GM23338 (cell line): ENCODE data around the gene SDHD. TPM values are rescaled to one million over a fixed set of nuclear protein-coding genes. Genes with fewer than 3 reads are reported as not detected.

Experiments used
- ATAC-seq: fragments of 200-7000 bp; cut with Tn5 transposase; 3 replicates; pipeline ENCODE4 v1.9.1; 2020
- DNase-seq: peaks from one replicate; pipeline ENCODE4 v3.0.0-alpha.2; 2015; ENCODE audit warnings: low spot score
- H2AFZ ChIP-seq: fragments of 200-600 bp; sonication (generic); 2 replicates; pipeline ENCODE4 v1.8.0; 2016; ENCODE audit warnings: antibody characterized with exemption, mild to moderate bottlenecking, moderate library complexity
- H3F3A ChIP-seq: fragments of 200-600 bp; sonication (generic); replicated peaks from 2 replicates; pipeline ENCODE4 v1.8.0; 2017; ENCODE audit warnings: antibody characterized with exemption, mixed run types, low read depth
- H3K27ac ChIP-seq: fragments of 200-600 bp; sonication (generic); 2 replicates; pipeline ENCODE4 v1.6.1; 2016; ENCODE audit warnings: low read depth
- H3K27me3 ChIP-seq: fragments of 200-600 bp; sonication (generic); 2 replicates; pipeline ENCODE4 v1.8.0; 2016; ENCODE audit warnings: mild to moderate bottlenecking, mixed run types, moderate library complexity; ENCODE audit not compliant: insufficient read depth
- H3K36me3 ChIP-seq: fragments of 200-600 bp; sonication (generic); 2 replicates; pipeline ENCODE4 v1.8.0; 2016; ENCODE audit warnings: mild to moderate bottlenecking; ENCODE audit not compliant: insufficient read depth
- H3K4me1 ChIP-seq: fragments of 200-600 bp; sonication (generic); 2 replicates; pipeline ENCODE4 v1.8.0; 2016; ENCODE audit warnings: mild to moderate bottlenecking, moderate library complexity; ENCODE audit not compliant: insufficient read depth
- H3K4me2 ChIP-seq: fragments of 200-600 bp; sonication (generic); 2 replicates; pipeline ENCODE4 v1.7.1; 2017; ENCODE audit warnings: mixed run types
- H3K4me3 ChIP-seq: fragments of 200-600 bp; sonication (generic); 2 replicates; pipeline ENCODE4 v1.6.1; 2016; ENCODE audit warnings: mixed run types
- H3K79me2 ChIP-seq: fragments of 200-600 bp; sonication (generic); replicated peaks from 2 replicates; pipeline ENCODE4 v1.8.0; 2017; ENCODE audit warnings: mild to moderate bottlenecking; ENCODE audit not compliant: insufficient read depth
- H3K9me2 ChIP-seq: fragments of 200-600 bp; sonication (generic); 2 replicates; pipeline ENCODE4 v1.8.0; 2017; ENCODE audit not compliant: insufficient read depth
- H4K20me1 ChIP-seq: fragments of 200-600 bp; sonication (generic); replicated peaks from 2 replicates; pipeline ENCODE4 v1.8.0; 2017; ENCODE audit warnings: mild to moderate bottlenecking; ENCODE audit not compliant: insufficient read depth
- H3K27ac Mint-ChIP-seq: 2 replicates; pipeline ENCODE4 v1.8.0; 2020; ENCODE audit warnings: inconsistent platforms, mild to moderate bottlenecking, moderate library complexity, mixed read lengths
- H3K27me3 Mint-ChIP-seq: 3 replicates; pipeline ENCODE4 v1.8.0; 2022; ENCODE audit warnings: low read depth, mild to moderate bottlenecking, moderate library complexity, mixed read lengths, inconsistent platforms; ENCODE audit not compliant: insufficient read depth, poor library complexity
- H3K36me3 Mint-ChIP-seq: 3 replicates; pipeline ENCODE4 v1.8.0; 2021; ENCODE audit warnings: low read depth, mild to moderate bottlenecking, inconsistent platforms, moderate library complexity, mixed read lengths
- H3K4me1 Mint-ChIP-seq: 3 replicates; pipeline ENCODE4 v1.8.0; 2020; ENCODE audit warnings: mild to moderate bottlenecking, inconsistent platforms, mixed read lengths
- H3K4me3 Mint-ChIP-seq: 3 replicates; pipeline ENCODE4 v1.8.0; 2021; ENCODE audit warnings: moderate library complexity, mild to moderate bottlenecking, inconsistent platforms, mixed read lengths
- H3K9me3 Mint-ChIP-seq: 3 replicates; pipeline ENCODE4 v1.8.0; 2020; ENCODE audit warnings: moderate library complexity, mild to moderate bottlenecking, inconsistent platforms, mixed read lengths
- CREB1 ChIP-seq: fragments of 250-450 bp; sonication (Bioruptor Pico); IDR thresholded peaks from 2 replicates; pipeline ENCODE4 v1.5.0; 2020; ENCODE audit warnings: low read depth, mild to moderate bottlenecking, moderate library complexity
- CTCF ChIP-seq, 2 experiments: fragments of 200-600 bp in 1 of 2; sonication (generic) in 1 of 2; conservative IDR thresholded peaks; 2 replicates each; pipeline versions ENCODE4 v1.5.1 to v1.6.1; 2016 to 2017; ENCODE audit warnings: antibody characterized with exemption in 2 of 2, low read depth in 2 of 2, mild to moderate bottlenecking in 2 of 2, moderate library complexity in 1 of 2
- ETS1 ChIP-seq: IDR thresholded peaks from 2 replicates; pipeline ENCODE4 v1.6.1; 2016; ENCODE audit warnings: antibody characterized with exemption
- EZH2 ChIP-seq: fragments of 200-600 bp; sonication (generic); IDR thresholded peaks from one replicate; pipeline ENCODE4 v1.8.0; 2017; ENCODE audit warnings: antibody characterized with exemption, mild to moderate bottlenecking, low read depth; ENCODE audit not compliant: unreplicated experiment
- EZH2phosphoT487 ChIP-seq: fragments of 200-600 bp; sonication (generic); IDR thresholded peaks from one replicate; pipeline ENCODE4 v1.8.1; 2018; ENCODE audit warnings: antibody characterized with exemption; ENCODE audit not compliant: unreplicated experiment
- JUNB ChIP-seq: IDR thresholded peaks from one replicate; pipeline ENCODE4 v1.6.1; 2016; ENCODE audit warnings: antibody characterized with exemption; ENCODE audit not compliant: unreplicated experiment
- NANOG ChIP-seq: IDR thresholded peaks from 2 replicates; pipeline ENCODE4 v1.6.1; 2016; ENCODE audit warnings: antibody characterized with exemption, borderline replicate concordance
- POLR2AphosphoS5 ChIP-seq: IDR thresholded peaks from 2 replicates; pipeline ENCODE4 v1.6.1; 2016; ENCODE audit warnings: antibody characterized with exemption, low read depth
- REST ChIP-seq: IDR thresholded peaks from one replicate; pipeline ENCODE4 v1.6.1; 2018; ENCODE audit warnings: antibody characterized with exemption; ENCODE audit not compliant: unreplicated experiment
- STAT1 ChIP-seq: IDR thresholded peaks from one replicate; pipeline ENCODE4 v1.6.1; 2016; ENCODE audit warnings: antibody characterized with exemption; ENCODE audit not compliant: unreplicated experiment
- ZNF114 ChIP-seq: fragments of 250-450 bp; sonication (Bioruptor Pico); IDR thresholded peaks from 2 replicates; pipeline ENCODE4 v1.5.0; 2020; ENCODE audit warnings: mild to moderate bottlenecking, moderate library complexity
- ZNF331 ChIP-seq: fragments of 250-450 bp; sonication (Bioruptor Pico); IDR thresholded peaks from 2 replicates; pipeline ENCODE4 v1.5.0; 2020; ENCODE audit warnings: low read depth, mild to moderate bottlenecking, moderate library complexity
- ZNF462 ChIP-seq: fragments of 250-450 bp; sonication (Bioruptor Pico); IDR thresholded peaks from 2 replicates; pipeline ENCODE4 v1.5.0; 2020; ENCODE audit warnings: mild to moderate bottlenecking, moderate library complexity
- polyA plus RNA-seq: library from polyadenylated mRNA; unstranded; fragments of >200 nt; fragmentation: Nextera tagmentation; extraction: Ambion mirVana; gene quantifications from 2 replicates; pipeline ENCODE4 v1.2.1, GENCODE V29; 2016
- total RNA-seq: library from RNA; depleted of rRNA; stranded (reverse); fragments of >200 nt; shearing (Covaris generic); gene quantifications from 2 replicates; pipeline ENCODE4 v1.2.3, GENCODE V29; 2014

Gene SDHD
- total and polyA plus RNA-seq, 2 experiments from 2014 or later = 157 to 163 TPM

GRCh38 chr11:112097734-112098528 is 11.3 kb downstream of the SDHD start:
- Mint-ChIP-seq H3K36me3 (peaks cover 13% of the 10 kb centered on the region), H3K9me3 (no peaks in the 10 kb centered on the region; the same call in 2 of the 3 replicates), H3K27me3 (peaks cover 2% of the 10 kb centered on the region), H3K27ac (no peak overlapping the region), H3K4me3 (no peak overlapping the region), H3K4me1 (no peaks in the 10 kb centered on the region)
- Histone ChIP-seq H3K79me2 (no peaks in the 10 kb centered on the region), H3K4me1 (no peaks in the 10 kb centered on the region), H3K4me3 (no peak overlapping the region), H3K4me2 (no peak overlapping the region), H3K36me3 (peaks cover 13% of the 10 kb centered on the region; the same call in 1 of the 2 replicates), H2AFZ (no peak overlapping the region), H3K9me2 (no peaks in the 10 kb centered on the region), H3F3A (no peaks in the 10 kb centered on the region), H3K27ac (no peak overlapping the region), H3K27me3 (no peaks in the 10 kb centered on the region), H4K20me1 (no peaks in the 10 kb centered on the region; the same call in 1 of the 2 replicates)
- DNase-seq = no peak
- no peak for TF ChIP-seq JUNB
- TF ChIP-seq POLR2AphosphoS5 = no peak
- no peak for TF ChIP-seq ZNF462 (CRISPR knock-in tag)
- no peak for TF ChIP-seq EZH2
- TF ChIP-seq NANOG = no peak
- no peak for TF ChIP-seq CREB1 (CRISPR knock-in tag)
- TF ChIP-seq ZNF114 (CRISPR knock-in tag) = no peak
- TF ChIP-seq STAT1 = no peak
- no peak for TF ChIP-seq CTCF (conservative IDR thresholded peaks at IDR 0.05; ENCODE audit: low read depth in 2 of 2)
- TF ChIP-seq REST = no peak
- no peak for TF ChIP-seq EZH2phosphoT487
- TF ChIP-seq ETS1 = no peak
- TF ChIP-seq ZNF331 = no peak
- ATAC-seq = no peak
